Midbrain (tissue), 1 donor: Measurements from ENCODE around the gene MPV17L2.
"Not testable (repeated sequence)": the region's sequence is repeated elsewhere in the genome, so short reads cannot be mapped to it uniquely, and the experiment has no call there.

ENCODE experiments used
- DNase-seq: peaks from one replicate; lab custom pipeline; 2025; lab: John Stamatoyannopoulos, UW

MPV17L2 gene

DNA sequence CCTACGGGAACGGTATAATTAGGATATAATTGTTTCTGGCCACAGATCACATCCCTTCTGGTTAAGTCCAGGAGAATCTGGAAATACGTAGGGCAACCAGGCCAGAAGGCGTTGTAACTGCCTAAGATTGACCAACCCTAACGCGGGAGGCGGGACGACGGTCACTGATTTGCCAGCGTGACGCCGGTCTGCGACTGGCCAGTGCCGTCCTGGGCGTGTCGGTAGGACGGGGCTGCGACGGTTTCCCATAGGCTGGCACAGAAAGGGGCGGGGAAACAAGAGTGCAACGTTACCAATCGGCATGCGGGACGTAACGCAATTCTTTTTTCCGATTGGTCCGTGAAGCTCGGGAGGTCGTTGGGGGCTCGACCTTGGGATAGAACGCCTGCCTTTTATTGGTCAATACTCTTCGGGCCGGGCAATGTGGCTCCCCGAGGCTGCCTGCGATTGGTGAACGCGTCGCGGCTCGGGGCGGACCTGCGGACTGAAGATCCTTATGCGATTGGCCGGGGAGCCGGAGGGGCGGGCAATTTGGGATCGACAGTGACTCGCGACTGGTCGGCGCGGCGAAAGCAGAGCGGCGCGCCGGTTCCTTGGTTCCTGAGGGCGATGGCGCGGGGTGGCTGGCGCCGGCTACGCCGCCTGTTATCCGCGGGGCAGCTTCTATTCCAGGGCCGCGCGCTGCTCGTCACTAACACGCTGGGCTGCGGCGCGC lies at the start of gene MPV17L2:
MPV17L2 (plus strand) TSS at position 546 of the 715 bp plus-strand sequence; CDS start at position 610, 64 bp downstream.
- DNase-seq, result peak; percentile 100

DNA sequence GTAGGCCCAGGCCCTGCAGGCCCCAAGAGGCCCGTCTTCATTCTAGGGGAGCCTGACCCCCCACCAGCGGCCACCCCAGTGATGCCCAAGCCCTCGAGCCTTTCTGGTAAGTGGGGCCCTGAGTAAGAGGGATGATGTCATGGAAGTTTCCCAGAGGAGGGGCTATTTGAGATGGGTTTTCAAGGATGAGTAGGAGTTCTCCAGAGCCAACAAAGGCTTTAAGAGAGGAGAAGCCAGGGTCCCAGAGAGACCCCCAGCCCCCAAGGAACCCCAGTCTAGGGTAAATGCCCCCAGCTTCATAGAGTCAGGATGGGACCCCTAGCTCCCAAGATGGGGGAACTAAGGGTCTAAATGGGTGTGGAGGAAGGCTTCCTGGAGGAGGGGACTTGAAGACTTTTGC lies 49.1 kb upstream of the MPV17L2 start:
- no peak for DNase-seq

DNA sequence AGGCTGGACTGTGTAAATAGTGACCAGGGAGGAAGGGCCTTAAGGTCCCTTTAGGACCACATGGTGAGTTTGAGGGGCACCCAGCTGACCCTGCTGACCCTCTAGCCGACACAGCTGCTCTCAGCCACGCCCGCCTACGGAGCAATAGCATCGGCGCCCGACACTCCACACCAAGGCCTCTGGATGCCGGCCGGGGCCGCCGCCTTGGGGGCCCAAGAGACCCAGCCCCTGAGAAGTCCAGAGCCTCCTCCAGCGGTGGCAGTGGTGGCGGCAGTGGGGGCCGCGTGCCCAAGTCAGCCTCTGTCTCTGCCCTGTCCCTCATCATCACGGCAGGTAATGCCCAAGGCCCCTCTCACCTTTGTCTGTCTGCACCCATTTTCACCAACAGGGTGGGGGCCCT lies 48.7 kb upstream of the MPV17L2 start:
- DNase-seq, result no peak

DNA sequence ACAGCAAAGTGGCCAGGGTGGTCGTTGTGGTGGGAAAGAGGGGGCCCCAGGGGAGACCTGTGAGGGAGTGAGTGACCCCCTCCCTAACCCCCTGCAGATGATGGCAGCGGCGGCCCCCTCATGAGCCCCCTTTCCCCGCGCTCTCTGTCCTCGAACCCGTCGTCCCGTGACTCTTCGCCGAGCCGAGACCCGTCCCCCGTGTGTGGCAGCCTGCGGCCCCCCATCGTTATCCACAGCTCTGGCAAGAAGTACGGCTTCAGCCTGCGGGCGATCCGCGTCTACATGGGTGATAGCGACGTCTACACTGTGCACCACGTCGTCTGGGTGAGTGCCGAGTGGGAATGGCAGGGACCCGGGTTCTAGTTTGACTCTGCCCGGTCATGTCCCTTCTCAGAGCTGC lies 48.1 kb upstream of the MPV17L2 start:
- no peak for DNase-seq

DNA sequence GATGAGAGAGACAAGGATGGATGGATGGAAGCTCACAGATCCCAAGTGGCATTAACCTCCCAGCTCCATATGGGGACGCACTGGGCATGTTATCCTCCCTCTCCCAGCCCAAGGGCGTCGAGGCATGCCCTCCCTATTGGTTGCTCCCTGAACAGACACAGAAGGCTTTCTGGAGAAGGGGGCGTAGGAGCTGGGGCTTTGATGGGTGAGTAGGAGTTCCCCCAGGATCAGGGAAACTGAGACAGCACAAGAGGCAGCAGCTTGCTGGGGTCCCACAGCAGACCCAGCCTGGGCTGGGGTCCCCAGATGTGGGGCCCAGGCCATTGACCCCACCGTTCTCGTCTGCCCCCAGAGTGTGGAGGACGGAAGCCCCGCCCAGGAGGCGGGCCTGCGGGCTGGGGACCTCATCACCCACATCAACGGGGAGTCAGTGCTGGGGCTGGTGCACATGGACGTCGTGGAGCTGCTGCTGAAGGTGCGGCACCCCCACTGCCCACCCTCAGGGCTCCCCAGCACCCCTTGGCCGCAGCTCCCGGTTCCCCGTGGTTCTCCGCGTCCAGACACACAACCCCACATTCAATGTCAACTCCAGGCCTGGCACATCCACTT lies 47.5 kb upstream of the MPV17L2 start:
- no peak for DNase-seq

DNA sequence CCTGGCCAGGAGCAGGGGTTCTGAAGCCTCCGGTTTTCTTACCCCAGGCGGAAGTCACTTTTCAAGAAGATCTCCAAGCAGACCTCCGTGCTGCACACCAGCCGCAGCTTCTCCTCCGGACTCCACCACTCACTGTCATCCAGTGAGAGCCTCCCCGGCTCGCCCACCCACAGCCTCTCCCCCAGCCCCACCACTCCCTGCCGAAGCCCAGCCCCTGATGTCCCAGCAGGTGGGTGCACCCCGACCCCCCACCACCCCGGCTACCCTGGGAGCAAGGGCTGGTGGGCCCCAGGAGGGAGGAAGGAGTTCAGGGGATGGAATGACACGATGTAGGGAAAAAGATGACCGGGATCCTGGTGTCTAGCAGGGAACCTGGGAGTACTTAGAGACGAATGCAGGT lies 45.6 kb upstream of the MPV17L2 start:
- no peak for DNase-seq

DNA sequence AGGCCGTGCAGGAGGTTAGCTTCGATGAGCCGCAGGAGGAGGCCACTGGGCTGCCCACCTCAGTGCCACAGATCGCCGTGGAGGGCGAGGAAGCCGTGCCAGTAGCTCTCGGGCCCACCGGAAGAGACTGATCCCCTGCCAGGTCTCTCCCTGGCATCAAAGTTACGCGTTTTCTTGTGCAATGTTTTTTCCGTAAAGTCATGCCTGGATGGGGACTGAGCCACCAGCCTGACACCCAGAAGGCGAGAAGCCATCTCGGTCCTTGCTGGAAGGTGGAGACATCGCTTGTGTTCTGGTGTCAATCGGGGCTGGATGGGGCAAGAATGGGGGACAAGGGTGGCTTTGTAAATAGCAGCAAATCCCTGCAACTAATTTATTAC lies 43.4 kb upstream of the MPV17L2 start:
- no peak for DNase-seq

DNA sequence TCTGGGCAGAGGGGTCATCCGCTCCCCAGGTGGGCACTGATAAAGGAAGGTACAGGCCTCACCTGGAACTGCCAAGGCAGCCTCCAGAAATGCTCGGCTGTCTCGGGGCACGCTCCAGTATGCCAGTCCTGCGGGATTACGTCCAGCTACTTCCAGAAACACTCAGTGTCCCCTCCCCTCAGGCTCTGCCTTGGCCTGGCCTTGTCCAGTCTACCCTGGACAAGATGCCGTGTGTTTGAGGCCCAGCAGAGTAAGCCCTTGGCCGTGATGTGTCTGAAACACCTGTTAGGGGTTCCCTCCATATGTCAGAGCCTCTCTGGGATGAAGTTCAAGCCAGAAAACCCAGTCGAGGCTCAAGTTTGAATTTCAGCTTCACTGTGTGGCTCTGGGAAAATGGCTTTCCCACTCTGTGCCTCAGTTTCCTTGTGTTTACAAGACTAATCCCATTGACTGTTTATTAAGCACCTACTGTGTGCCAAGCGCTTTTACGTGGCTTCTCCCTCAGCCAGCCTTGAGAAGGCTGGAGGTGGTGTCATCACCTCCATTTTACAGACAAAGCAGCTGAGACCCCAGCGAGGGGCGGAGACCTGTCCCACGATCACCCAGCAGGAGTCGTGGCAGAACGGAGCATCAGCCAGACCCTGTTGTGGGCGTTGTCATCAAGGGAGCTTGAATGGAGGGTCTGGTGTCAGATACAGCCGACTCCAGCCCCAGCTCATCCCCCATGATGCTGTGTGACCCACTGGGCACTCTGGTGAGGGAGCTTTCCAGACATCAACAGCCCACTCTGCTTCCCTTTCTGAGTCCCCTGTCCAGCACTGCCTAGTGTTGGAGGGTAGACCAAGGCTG lies 42.0 kb upstream of the MPV17L2 start:
- no peak for DNase-seq

DNA sequence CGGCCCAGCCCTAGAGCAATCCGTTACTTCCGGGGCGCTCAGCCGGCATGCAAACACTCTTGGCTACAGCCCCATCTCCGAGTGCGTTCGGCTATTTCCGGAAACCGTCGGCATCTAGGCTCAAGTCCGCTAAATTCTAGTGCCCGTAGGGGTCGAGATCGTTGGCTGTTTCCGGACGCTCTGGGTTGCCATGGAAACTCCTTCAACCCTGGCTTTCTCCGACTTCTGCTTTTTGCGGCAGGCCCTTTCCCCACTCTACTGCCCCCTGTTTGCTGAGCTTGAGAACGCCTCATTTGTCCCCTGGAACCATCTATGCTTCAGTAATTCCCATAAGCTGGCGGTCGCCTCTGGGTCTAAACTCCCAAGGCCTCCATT lies 40.6 kb upstream of the MPV17L2 start:
- peak; percentile 97 for DNase-seq

DNA sequence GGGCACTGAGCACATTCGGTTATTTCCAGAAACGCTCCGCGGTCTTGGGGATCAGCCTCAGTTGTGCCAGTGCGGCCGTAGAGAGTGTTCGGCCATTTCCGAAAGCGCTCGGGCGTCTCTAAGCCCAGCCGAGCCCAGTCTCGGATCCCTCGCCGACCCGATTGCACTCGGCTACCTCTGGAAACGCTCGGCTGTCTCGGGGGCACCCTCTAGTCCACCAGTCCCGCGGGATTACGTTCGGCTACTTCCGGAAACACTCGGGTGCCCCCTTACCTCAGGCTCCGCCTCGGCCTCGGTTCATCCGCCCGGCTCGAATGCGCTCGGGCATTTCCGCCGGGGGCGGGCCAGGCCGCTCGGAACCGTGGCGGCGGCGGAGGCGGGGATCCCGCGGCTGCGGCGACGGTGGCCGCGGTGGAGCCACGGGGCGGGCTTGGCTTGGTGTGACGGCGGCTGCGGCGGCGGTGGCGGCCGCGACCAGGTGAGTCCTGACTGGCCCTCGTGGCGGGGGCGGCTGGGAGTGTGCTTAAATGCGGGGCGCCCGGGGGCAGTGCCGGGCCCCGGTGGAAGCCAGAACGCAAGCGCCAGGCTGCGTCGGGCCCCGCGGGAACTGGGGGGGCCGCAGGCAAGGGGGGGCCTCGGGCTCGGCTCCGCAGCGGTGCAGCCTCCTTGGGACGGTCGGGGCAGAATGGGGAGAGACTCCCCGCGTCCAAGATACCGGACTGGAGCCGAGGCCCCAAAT lies 40.0 kb upstream of the MPV17L2 start, which contains the start of gene PIK3R2:
PIK3R2 (plus strand) TSS at position 347 of the 739 bp plus-strand sequence. CDS start 2,717 bp downstream, outside the sequence.
- DNase-seq, result peak; percentile 99

DNA sequence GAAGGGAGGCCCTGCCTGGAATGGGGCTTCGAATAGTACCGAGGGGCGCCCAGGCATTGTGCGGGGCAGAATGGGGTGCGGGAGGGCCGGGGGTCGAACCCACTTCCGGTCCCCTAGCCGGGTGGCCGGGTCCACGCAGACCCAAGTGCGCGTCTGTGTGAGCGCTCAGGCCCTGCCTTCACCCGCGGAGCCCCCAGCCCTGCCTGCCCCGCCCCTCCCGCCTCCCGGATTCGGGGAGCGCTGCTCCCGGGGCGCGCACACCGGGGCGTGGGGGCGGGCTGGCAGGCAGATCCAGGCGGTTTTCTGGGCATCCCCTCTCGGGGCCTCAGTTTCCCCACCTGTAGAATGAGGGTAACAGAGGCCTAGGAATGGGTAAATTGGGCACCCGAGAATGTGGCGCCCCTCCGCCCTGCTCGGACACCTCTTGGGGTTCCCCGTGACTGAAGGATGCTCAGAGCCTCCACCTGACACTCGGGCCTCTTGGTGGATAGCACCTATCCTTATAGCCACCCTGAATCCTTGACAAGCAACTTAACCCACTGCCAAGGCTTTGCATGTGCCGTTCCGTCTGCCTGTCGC lies 39.4 kb upstream of the MPV17L2 start:
- DNase-seq, result peak; percentile 34

DNA sequence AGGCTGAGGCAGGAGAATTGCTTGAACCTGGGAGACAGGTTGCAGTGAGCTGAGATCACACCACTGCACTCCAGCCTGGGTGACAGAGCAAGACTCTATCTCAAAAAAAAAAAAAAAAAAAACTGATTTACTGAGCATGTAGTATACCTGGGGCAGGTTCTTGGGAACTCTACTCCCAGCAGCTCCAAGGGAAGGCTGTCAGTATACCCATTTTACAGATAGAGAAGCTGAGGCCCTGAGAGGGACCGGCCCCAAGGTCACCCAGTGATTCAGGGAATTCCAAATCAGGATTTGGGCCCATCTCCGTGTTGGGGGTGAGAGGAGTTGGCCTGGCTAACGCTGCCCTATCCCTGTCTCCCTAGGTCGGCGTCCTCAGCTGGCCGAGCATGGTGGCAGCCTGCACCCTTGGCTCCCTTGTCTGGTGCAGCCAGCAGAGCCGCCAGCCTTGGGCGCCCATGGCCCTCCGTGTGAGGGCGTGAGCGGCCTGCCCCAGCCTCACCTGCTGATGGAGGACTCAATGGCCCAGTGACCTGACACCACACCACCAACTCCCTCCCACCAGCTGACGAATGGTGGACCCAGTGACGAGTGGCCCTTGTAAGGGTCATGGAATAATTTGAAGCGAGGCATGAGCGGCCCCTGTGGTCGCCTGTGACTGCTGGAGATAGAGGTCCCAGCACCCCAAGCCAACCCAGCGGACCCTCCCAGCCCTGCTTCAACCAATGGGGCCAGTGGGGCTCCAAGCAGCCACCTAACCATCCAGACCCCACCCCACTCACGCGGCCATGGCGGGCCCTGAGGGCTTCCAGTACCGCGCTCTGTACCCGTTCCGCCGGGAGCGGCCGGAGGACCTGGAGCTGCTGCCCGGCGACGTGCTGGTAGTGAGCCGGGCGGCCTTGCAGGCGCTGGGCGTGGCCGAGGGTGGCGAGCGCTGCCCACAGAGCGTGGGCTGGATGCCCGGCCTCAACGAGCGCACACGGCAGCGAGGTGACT lies 37.6 kb upstream of the MPV17L2 start:
- DNase-seq, result no peak

DNA sequence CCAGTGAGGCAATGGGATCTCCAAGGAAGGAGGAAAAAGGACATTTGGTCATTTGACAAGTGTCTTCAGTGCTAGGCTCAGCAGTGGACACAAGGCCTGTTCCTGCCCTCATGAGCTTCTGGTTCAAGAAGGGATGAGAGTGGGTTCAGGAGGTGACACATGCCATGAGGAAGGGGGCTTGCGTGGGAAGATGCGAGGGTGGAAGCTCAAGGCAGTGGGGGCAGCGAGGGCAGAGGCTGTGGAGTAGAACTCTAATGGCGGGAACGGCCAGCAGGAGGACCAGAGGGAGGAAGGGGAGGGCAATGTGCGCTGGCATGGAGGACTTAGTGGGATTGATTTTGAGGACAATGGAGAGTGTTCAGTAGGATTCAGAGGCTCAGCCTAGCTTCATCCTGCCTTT lies 36.8 kb upstream of the MPV17L2 start:
- no peak for DNase-seq

DNA sequence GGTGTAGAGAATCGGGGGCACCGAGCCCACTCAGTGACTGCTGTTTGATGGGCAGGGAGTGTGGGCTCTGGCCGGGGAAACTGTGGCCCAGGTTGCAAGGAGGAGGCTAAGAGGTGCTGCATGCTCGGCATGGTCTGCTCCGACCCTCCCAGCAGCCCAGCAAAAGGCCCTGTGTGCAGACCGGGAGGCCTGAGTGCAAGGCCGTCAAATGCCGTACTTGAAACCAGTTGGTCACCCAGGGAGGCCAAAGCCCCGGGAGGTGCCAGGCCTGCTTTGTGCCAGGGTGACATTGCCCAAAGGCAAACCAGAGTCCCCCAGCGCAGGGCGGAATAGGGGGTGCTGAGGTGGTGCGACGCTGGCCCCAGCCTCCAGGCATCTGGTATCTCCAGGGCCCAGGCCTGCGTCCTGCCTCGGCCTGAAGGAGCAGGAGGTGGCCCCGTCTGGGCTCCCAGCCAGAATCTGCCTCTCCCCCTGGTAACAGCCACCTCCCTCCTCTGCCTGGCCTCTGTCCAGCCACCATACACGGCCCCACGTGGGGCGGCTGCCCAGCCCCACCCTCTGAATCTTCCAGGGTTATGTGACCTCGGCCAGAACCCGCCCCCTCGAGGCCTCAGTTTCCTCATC lies 36.1 kb upstream of the MPV17L2 start:
- peak; percentile 81 for DNase-seq

DNA sequence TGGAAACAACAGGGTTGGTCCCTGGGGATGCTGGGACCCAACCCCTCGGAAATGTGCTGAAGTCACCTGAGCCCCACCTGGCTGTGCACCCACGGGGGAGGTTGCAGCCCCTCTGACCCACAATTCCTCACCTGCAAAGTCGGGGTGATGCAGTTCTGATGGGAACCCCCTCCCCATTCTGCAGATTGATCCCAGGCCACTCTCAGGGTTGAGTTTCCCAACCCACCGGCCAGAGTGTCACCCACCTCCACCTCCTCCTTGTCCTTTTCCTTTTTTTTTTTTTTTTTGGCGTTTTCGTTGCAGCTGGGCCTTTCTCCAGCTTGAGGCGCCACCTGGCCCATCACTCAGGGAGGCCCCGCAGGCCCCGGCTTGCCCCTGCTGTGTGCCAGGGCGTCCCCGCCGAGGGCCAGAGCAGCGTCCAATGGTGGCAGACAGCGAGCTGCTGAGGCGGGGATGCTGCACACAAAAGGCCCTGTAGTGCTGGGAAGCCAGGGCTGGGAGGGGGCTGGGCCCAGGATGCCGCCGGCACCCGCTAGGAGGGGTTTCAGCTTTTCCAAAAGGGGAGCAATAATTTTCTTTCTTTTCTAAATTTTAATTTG lies 35.5 kb upstream of the MPV17L2 start:
- peak; percentile 89 for DNase-seq

DNA sequence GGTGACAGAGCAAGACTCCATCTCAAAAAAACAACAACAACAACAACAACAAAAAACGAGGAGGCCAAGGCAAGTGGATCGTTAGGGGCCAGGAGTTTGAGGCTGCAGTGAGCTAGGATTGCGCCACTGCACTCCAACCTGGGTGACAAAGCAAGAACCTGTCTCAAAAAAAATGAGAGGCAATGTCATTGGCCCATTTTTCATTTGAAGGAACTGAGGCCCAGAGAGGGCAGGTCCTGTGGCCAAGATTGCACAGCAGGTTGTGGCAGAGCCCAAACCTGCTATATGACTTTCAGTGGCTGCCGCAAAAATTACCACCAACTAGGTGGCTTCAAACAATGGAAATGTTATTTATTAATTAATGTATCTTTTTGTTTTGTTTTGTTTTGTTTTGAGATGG lies 34.6 kb upstream of the MPV17L2 start:
- DNase-seq, result no peak

DNA sequence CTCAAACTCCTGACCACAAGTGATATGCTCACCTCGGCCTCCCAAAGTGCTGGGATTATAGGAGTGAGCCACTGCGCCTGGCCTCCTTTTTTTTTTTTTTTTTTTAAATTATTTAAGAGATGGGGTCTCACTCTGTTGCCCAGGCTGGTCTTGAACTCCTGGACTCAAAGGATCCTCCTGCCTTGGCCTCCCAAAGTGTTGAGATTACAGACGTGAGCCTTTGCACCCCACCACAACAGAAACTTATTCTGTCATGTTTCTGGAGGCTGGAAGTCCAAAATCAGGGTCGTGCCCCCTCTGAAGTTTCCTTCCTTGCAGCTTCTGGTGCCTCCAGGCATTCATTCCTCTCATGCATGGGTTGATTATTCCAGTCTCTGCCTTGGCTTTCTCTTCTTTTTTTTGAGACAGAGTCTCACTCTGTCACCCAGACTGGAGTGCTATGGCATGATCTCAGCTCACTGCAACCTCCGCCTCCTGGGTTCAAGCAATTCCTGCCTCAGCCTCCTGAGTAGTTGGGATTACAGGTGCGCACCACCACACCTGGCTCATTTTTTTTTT lies 33.9 kb upstream of the MPV17L2 start:
- DNase-seq, result not testable (repeated sequence)

DNA sequence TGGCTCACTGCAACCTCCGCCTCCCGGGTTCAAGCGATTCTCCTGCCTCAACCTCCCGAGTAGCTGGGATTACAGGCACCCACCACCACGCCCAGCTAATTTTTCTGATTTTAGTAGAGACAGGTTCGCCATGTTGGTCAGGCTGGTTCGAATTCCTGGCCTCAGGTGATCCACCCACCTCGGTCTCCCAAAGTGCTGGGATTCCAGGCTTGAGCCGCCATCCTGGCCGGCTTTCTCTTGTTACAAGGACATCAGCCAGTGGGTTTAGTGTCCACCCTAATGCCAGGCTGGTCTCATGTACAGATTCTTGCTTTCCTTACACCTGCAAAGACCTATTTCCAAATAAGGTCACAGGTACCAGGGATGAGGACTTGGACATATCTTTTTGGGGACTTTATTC lies 33.2 kb upstream of the MPV17L2 start:
- DNase-seq, result no peak

DNA sequence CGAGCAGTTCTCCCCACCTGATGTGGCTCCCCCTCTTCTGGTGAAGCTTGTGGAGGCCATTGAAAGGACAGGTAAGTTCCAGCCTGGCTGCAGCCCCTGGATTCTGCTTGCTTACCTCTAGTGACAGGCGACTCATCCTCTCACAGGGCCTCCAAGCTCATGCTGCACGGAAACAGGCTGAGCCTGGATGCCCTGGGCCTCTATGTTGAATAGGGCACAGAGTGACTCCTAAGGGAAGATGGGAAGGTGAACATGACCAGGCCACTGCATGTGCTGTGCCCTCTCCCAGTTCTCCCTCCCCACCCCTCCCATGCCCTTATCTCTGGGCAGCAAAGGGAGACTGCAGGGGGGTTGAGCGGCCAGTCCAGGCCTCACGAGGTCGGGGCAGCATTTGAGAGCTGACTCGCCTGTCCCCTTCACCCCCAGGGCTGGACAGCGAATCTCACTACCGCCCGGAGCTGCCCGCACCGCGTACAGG lies 32.5 kb upstream of the MPV17L2 start:
- no peak for DNase-seq
